Small intestine (tissue), 7 donors: ENCODE measurements around the gene HPSE2. TPM values are rescaled to one million over a fixed set of nuclear protein-coding genes. Genes with fewer than 3 reads are reported as not detected.

Experiments
- DNase-seq, 2 donors: peaks; one replicate each; pipeline versions ENCODE4 v3.0.0 to v3.0.0-alpha.2; 2013
- FAIRE-seq: peaks from 2 replicates; lab custom pipeline; 2012; peaks lifted over from hg19 to GRCh38; lab: Jason Lieb, UNC
- H3K27ac ChIP-seq, 3 donors: one replicate each; pipeline ENCODE4 v1.5.1; 2013; ENCODE audit warnings: low read length in 2 of 3, mild to moderate bottlenecking in 2 of 3, control low read depth in 1 of 3, inconsistent platforms in 1 of 3, low read depth in 1 of 3, moderate library complexity in 1 of 3
- H3K27me3 ChIP-seq, 3 donors: one replicate each; pipeline ENCODE4 v1.6.1; 2013; ENCODE audit warnings: low read length in 3 of 3, inconsistent platforms in 1 of 3; ENCODE audit not compliant: control insufficient read depth in 3 of 3, insufficient read depth in 3 of 3
- H3K36me3 ChIP-seq, 3 donors: one replicate each; pipeline ENCODE4 v1.6.1; 2013; ENCODE audit warnings: low read length in 3 of 3, inconsistent platforms in 1 of 3, low read depth in 1 of 3, mild to moderate bottlenecking in 1 of 3, moderate library complexity in 1 of 3; ENCODE audit not compliant: control insufficient read depth in 3 of 3, insufficient read depth in 2 of 3
- H3K4me1 ChIP-seq, 3 donors: one replicate each; pipeline ENCODE4 v1.6.1; 2013; ENCODE audit warnings: low read length in 2 of 3, inconsistent platforms in 1 of 3, low read depth in 1 of 3, mild to moderate bottlenecking in 1 of 3, moderate library complexity in 1 of 3; ENCODE audit not compliant: control insufficient read depth in 3 of 3, insufficient read depth in 2 of 3
- H3K4me3 ChIP-seq, 3 donors: one replicate each; pipeline ENCODE4 v1.5.1; 2013; ENCODE audit warnings: low read length in 3 of 3, control low read depth in 1 of 3, inconsistent platforms in 1 of 3, low read depth in 1 of 3, mild to moderate bottlenecking in 1 of 3, moderate library complexity in 1 of 3
- H3K9me3 ChIP-seq, 2 donors: one replicate each; pipeline ENCODE4 v1.6.1; 2013; ENCODE audit warnings: low read depth in 1 of 2, low read length in 1 of 2; ENCODE audit not compliant: control insufficient read depth in 2 of 2, insufficient read depth in 1 of 2
- WGBS, 3 donors: extraction: QIAGEN DNeasy Blood & Tissue Kit; methylation state at CpG; one replicate each; pipeline ENCODE4 v1.1.7; 2013; 5-methylcytosine and 5-hydroxymethylcytosine counted together
- polyA plus RNA-seq, 4 donors: library from polyadenylated mRNA; stranded (reverse) in 3 of 4; unstranded in 1 of 4; fragments of 200-250 nt in 3 of 4; fragments of 120-200 nt in 1 of 4; gene quantifications; one replicate each; pipeline versions ENCODE4 v1.2.1 to v1.2.3, GENCODE V29; 2013
- donor health status: healthy with polysubstance abuse.
- donor health status: control.
- donor health status: control.
- donor health status: Bipolar disorder and iron deficiency.
- donor health status: healthy.

Gene HPSE2
- polyA plus RNA-seq, 4 donors: 0.22 to 9.4 (median 1.2) TPM

- FAIRE-seq (no peak), DNase-seq (no peak)
- WGBS, 3 donors: 88 to 93% (median 91%) methylated on average over 21 of the region's 21 CpGs
- H3K9me3 ChIP-seq: no peaks in the 10 kb centered on the region
- H3K27ac ChIP-seq: no peak overlapping the region
- H3K36me3 ChIP-seq: peaks cover 7 to 70% (median 19%) of the 10 kb centered on the region in 3 donors
- H3K4me1 ChIP-seq: peaks cover 0 to 18% (median 8%) of the 10 kb centered on the region in 3 donors
- no peak overlapping the region for H3K4me3 ChIP-seq
- no peaks in the 10 kb centered on the region for H3K27me3 ChIP-seq
Measured at GRCh38 chr10:98417973-98418664, 817.5 kb downstream of the HPSE2 start.

GRCh38 chr10:98417481-98417959, 818.1 kb downstream of the HPSE2 start:
- no peak for DNase-seq
- no peak for FAIRE-seq
- Histone ChIP-seq H3K4me3 (no peak overlapping the region), H3K9me3 (no peaks in the 10 kb centered on the region), H3K27me3 (no peaks in the 10 kb centered on the region), H3K27ac (no peak overlapping the region), H3K4me1 (peaks cover 0 to 18% (median 8%) of the 10 kb centered on the region in 3 donors), H3K36me3 (peaks cover 7 to 65% (median 14%) of the 10 kb centered on the region in 3 donors)
- WGBS, 3 donors: 93 to 96% (median 94%) methylated on average over 18 to 19 of the region's 19 CpGs

- 92 to 93% (median 93%) methylated on average over 18 of the region's 18 CpGs for WGBS, 3 donors
- no peaks in the 10 kb centered on the region for H3K9me3 ChIP-seq
- DNase-seq (no peak), FAIRE-seq (no peak)
- no peak overlapping the region for H3K27ac ChIP-seq
- H3K27me3 ChIP-seq: no peaks in the 10 kb centered on the region
- peaks cover 7 to 62% (median 10%) of the 10 kb centered on the region in 3 donors for H3K36me3 ChIP-seq
- H3K4me1 ChIP-seq: peaks cover 0 to 23% (median 8%) of the 10 kb centered on the region in 3 donors
- no peak overlapping the region for H3K4me3 ChIP-seq
Measured at GRCh38 chr10:98416606-98417388, 818.9 kb downstream of the HPSE2 start.

- Histone ChIP-seq H3K36me3 (peaks cover 7 to 61% (median 9%) of the 10 kb centered on the region in 3 donors), H3K4me1 (peaks cover 0 to 23% (median 8%) of the 10 kb centered on the region in 3 donors), H3K27ac (peak overlapping the region in 2 of 3 donors; percentile 27 to 69), H3K27me3 (no peaks in the 10 kb centered on the region), H3K4me3 (no peak overlapping the region), H3K9me3 (no peaks in the 10 kb centered on the region)
- DNase-seq (peak in 1 of 2 donors; percentile 25), FAIRE-seq (no peak)
- WGBS, 3 donors: 70 to 73% (median 72%) methylated on average over 8 of the region's 8 CpGs
Measured at GRCh38 chr10:98415731-98416119, 819.9 kb downstream of the HPSE2 start.

- Histone ChIP-seq H3K9me3 (no peaks in the 10 kb centered on the region), H3K36me3 (peaks cover 4 to 55% (median 7%) of the 10 kb centered on the region in 3 donors), H3K4me1 (peaks cover 0 to 23% (median 8%) of the 10 kb centered on the region in 3 donors), H3K4me3 (peak within 1 kb of the TSS; percentile 28 to 63 (median 32)), H3K27me3 (no peaks in the 10 kb centered on the region), H3K27ac (peak within 1 kb of the TSS in 2 of 3 donors; percentile 69 to 79)
- FAIRE-seq (no peak), DNase-seq (peak; percentile 79 to 95)
- WGBS, 3 donors: 34 to 36% (median 34%) methylated on average over 24 to 25 of the region's 25 CpGs
Measured at GRCh38 chr10:98414932-98415730, 820.5 kb downstream of the HPSE2 start, which contains the start of gene PYROXD2. Gene PYROXD2 (minus strand): TSS chr10:98415182. CDS start chr10:98415135, 47 bp downstream.

- peaks cover 0 to 23% (median 8%) of the 10 kb centered on the region in 3 donors for H3K4me1 ChIP-seq
- H3K4me3 ChIP-seq: peak overlapping the region; percentile 28 to 63 (median 32)
- DNase-seq (peak in 1 of 2 donors; percentile 5), FAIRE-seq (no peak)
- peaks cover 3 to 49% (median 7%) of the 10 kb centered on the region in 3 donors for H3K36me3 ChIP-seq
- peak overlapping the region in 2 of 3 donors; percentile 69 to 79 for H3K27ac ChIP-seq
- H3K9me3 ChIP-seq: no peaks in the 10 kb centered on the region
- no peaks in the 10 kb centered on the region for H3K27me3 ChIP-seq
- WGBS, 3 donors: 37 to 52% (median 46%) methylated on average over 2 to 3 of the region's 3 CpGs
Measured at GRCh38 chr10:98414578-98414931, 821.1 kb downstream of the HPSE2 start.

- Histone ChIP-seq H3K27ac (no peak overlapping the region), H3K27me3 (no peaks in the 10 kb centered on the region), H3K36me3 (peaks cover 0 to 24% (median 0%) of the 10 kb centered on the region in 3 donors), H3K9me3 (no peaks in the 10 kb centered on the region), H3K4me1 (peaks cover 0 to 23% (median 8%) of the 10 kb centered on the region in 3 donors), H3K4me3 (no peak overlapping the region)
- FAIRE-seq (no peak), DNase-seq (no peak)
- WGBS, 3 donors: 71 to 88% (median 85%) methylated on average over 1 of the region's 1 CpG
Measured at GRCh38 chr10:98411768-98412167, 823.9 kb downstream of the HPSE2 start.
